HepG2 (cell line): Measurements from ENCODE around the gene NLGN2. TPM values are rescaled to one million over a fixed set of nuclear protein-coding genes. Genes with fewer than 3 reads are reported as not detected.
A peak's percentile ranks its signal among the peaks of the same experiment; 100 is the strongest.

ENCODE experiments used
- BCL6 ChIP-seq: IDR thresholded peaks from 2 replicates; pipeline ENCODE4 v1.6.1; 2016; ENCODE audit warnings: missing genetic modification reagents, missing compliant biosample characterization
- ETV5 ChIP-seq: IDR thresholded peaks from 2 replicates; pipeline ENCODE4 v1.6.1; 2018; ENCODE audit warnings: missing biosample characterization, missing genetic modification reagents, inconsistent platforms, borderline replicate concordance
- IKZF5 ChIP-seq: IDR thresholded peaks from 2 replicates; pipeline ENCODE4 v1.6.1; 2018; ENCODE audit warnings: missing genetic modification reagents, mild to moderate bottlenecking, missing compliant biosample characterization
- IRF1 ChIP-seq: sonication (generic); formaldehyde crosslinking; IDR thresholded peaks from 2 replicates; pipeline ENCODE4 v1.4.0; 2020; ENCODE audit warnings: low read depth, mild to moderate bottlenecking, missing genetic modification reagents
- KDM2A ChIP-seq: sonication (generic); formaldehyde crosslinking; IDR thresholded peaks from 2 replicates; pipeline ENCODE4 v1.4.0; 2020; ENCODE audit warnings: low read depth, missing genetic modification reagents, borderline replicate concordance
- MTERF4 ChIP-seq: sonication (generic); formaldehyde crosslinking; IDR thresholded peaks from 2 replicates; pipeline ENCODE4 v1.8.0; 2023; ENCODE audit warnings: mild to moderate bottlenecking, missing genetic modification reagents
- NR2F1 ChIP-seq, 2 experiments: fragments of 450-650 bp in 1 of 2; formaldehyde crosslinking in 1 of 2; IDR thresholded peaks; 2 replicates each; pipeline versions ENCODE4 v1.5.0 to v1.6.1; 2016 to 2020; ENCODE audit warnings: mild to moderate bottlenecking in 1 of 2, missing compliant biosample characterization in 1 of 2, missing genetic modification reagents in 1 of 2, moderate library complexity in 1 of 2
- PATZ1 ChIP-seq: sonication (generic); formaldehyde crosslinking; IDR thresholded peaks from 2 replicates; pipeline ENCODE4 v1.4.0; 2020; ENCODE audit warnings: missing genetic modification reagents
- SP1 ChIP-seq, 2 experiments: fragments of 450-650 bp in 1 of 2; sonication (generic) in 1 of 2; formaldehyde crosslinking in 1 of 2; IDR thresholded peaks; 2 replicates each; pipeline versions ENCODE4 v1.4.0 to v1.6.1; 2016 to 2020; ENCODE audit warnings: missing genetic modification reagents in 1 of 2
- TGIF2 ChIP-seq: IDR thresholded peaks from 2 replicates; pipeline ENCODE4 v1.6.1; 2016; ENCODE audit warnings: control low read depth, missing compliant biosample characterization
- YEATS2 ChIP-seq: sonication (generic); formaldehyde crosslinking; IDR thresholded peaks from 2 replicates; pipeline ENCODE4 v1.4.0; 2020; ENCODE audit warnings: missing genetic modification reagents, borderline replicate concordance
- ZNF101 ChIP-seq: sonication (generic); formaldehyde crosslinking; IDR thresholded peaks from 2 replicates; pipeline ENCODE4 v1.4.0; 2020; ENCODE audit warnings: mild to moderate bottlenecking, low read depth, missing genetic modification reagents, borderline replicate concordance
- ZNF614 ChIP-seq: IDR thresholded peaks from 2 replicates; pipeline ENCODE4 v1.6.1; 2018; ENCODE audit warnings: missing biosample characterization, missing genetic modification reagents, inconsistent platforms, borderline replicate concordance
- ZZZ3 ChIP-seq: sonication (generic); formaldehyde crosslinking; IDR thresholded peaks from 2 replicates; pipeline ENCODE4 v1.4.0; 2020; ENCODE audit warnings: missing genetic modification reagents, mild to moderate bottlenecking, borderline replicate concordance
- polyA plus RNA-seq, 8 experiments: library from polyadenylated mRNA; depleted of rRNA in 3 of 8; stranded (reverse) in 7 of 8; unstranded in 1 of 8; fragments of >200 nt; fragmentation: Illumina TruSeq in 4 of 8; extraction: Trizol in 4 of 8; gene quantifications; 2 replicates each; pipeline versions ENCODE4 v1.2.1 to v1.2.3, GENCODE V29; 2011 to 2016; ENCODE audit warnings: low read depth in 4 of 8, missing spikeins in 1 of 8, mixed read lengths in 1 of 8; ENCODE audit not compliant: insufficient read depth in 1 of 8
- total RNA-seq, 5 experiments: library from RNA; depleted of rRNA; stranded (reverse); fragments of >200 nt; fragmentation: Illumina TruSeq; extraction: Trizol; gene quantifications; 2 replicates each; pipeline ENCODE4 v1.2.3, GENCODE V29; 2016; ENCODE audit warnings: low read depth in 1 of 5

NLGN2 gene
- total and polyA plus RNA-seq, 2 of the 13 experiments (the other 11 are each of a cell fraction or from before 2014, with no cell fraction given): 1.9 to 11.0 TPM

GRCh38 chr17:7393613-7394451 lies 13.8 kb upstream of the NLGN2 start (continued):
- TF ChIP-seq IKZF5 (CRISPR knock-in tag) (peak; percentile 17; the same call in 1 of the 2 replicates), TGIF2 (CRISPR knock-in tag) (0 out of 2 replicates have a peak, but pooled peaks have one; percentile 27), KDM2A (CRISPR knock-in tag) (0 out of 2 replicates have a peak, but pooled peaks have one; percentile 32), BCL6 (CRISPR knock-in tag) (0 out of 2 replicates have a peak, but pooled peaks have one; percentile 21), ZZZ3 (peak; percentile 46; the same call in 1 of the 2 replicates), NR2F1 (CRISPR knock-in tag; IDR thresholded peaks at IDR 0.05) (no peak), ZNF614 (0 out of 2 replicates have a peak, but pooled peaks have one; percentile 7), ETV5 (CRISPR knock-in tag) (no peak), MTERF4 (CRISPR knock-in tag) (0 out of 2 replicates have a peak, but pooled peaks have one; percentile 9), IRF1 (CRISPR knock-in tag) (no peak), YEATS2 (CRISPR knock-in tag) (0 out of 2 replicates have a peak, but pooled peaks have one; percentile 2), SP1 (IDR thresholded peaks at IDR 0.05) (no peak), SP1 (CRISPR knock-in tag; IDR thresholded peaks at IDR 0.05) (peak; percentile 48; the same call in 1 of the 2 replicates), PATZ1 (peak; percentile 71), ZNF101 (CRISPR knock-in tag) (no peak)
